OCI-LY3 (cell line): ENCODE data around the gene VWA1.

Source experiments
- EZH2phosphoT487 ChIP-seq: fragments of 200-600 bp; shearing (Covaris generic); IDR thresholded peaks from 2 replicates; pipeline ENCODE4 v1.6.1; 2018; ENCODE audit warnings: antibody characterized with exemption, mixed run types, low read depth
- TF ChIP-seq, protein P1 (sequence below): fragments of 200-600, 300-600 bp; sonication (generic); IDR thresholded peaks from 2 replicates; pipeline ENCODE4 v1.5.1; 2014; ENCODE audit warnings: antibody characterized with exemption, low read length, low read depth

DNA sequence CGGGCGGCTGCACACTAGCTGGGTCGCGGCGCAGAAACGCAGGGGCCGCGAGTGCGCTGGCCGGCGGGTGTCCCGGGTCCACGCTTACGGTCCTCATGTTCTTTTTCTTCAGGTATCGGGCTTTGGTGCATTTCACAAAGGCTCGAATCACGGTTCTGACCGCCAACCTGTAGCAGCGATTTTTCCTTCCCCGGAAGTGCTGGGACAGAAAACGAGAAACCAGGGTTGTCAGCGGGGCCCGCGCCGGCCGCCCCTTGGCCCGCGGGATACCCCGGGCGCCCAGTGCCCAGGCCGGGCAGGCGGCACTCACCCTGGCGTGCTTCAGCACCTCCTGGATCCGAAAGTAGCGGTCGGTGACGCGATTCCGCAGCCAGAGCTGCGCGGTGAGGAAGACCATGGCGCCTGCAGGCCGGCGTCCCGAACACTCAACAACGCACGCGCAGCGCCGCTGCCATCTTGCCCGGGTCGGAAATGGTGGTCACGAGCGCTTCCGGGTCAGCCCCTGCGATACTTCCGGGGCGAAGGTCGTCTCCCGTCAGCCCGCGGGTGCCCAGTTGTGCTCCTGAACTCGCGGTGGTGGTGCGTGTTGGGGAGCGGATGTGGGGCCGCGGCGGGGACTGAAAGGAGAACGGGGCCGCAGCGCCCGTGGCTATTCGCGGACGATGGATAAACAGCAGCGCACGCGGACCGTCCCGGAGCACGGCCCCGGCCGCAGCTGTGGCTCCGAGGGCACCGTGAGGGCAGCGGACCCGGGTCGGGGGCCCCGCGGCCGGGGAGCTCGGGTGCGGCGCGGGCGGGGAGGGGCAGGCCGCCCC is 28.5 kb upstream of the VWA1 start, which contains the start of gene MRPL20:
- TF ChIP-seq, protein P1, sequence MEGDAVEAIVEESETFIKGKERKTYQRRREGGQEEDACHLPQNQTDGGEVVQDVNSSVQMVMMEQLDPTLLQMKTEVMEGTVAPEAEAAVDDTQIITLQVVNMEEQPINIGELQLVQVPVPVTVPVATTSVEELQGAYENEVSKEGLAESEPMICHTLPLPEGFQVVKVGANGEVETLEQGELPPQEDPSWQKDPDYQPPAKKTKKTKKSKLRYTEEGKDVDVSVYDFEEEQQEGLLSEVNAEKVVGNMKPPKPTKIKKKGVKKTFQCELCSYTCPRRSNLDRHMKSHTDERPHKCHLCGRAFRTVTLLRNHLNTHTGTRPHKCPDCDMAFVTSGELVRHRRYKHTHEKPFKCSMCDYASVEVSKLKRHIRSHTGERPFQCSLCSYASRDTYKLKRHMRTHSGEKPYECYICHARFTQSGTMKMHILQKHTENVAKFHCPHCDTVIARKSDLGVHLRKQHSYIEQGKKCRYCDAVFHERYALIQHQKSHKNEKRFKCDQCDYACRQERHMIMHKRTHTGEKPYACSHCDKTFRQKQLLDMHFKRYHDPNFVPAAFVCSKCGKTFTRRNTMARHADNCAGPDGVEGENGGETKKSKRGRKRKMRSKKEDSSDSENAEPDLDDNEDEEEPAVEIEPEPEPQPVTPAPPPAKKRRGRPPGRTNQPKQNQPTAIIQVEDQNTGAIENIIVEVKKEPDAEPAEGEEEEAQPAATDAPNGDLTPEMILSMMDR = no peak
- TF ChIP-seq EZH2phosphoT487 = no peak
